C4-2B (cell line): ENCODE results near the gene RNU6-9.

Experiments
- ZFX ChIP-seq: fragments of 450-650 bp; IDR thresholded peaks from 2 replicates; pipeline ENCODE4 v1.6.1; 2017
- TF ChIP-seq, protein P1 (sequence below): fragments of 450-650 bp; conservative IDR thresholded peaks from 2 replicates; pipeline ENCODE4 v1.5.1; 2017; ENCODE audit warnings: mild to moderate bottlenecking

DNA sequence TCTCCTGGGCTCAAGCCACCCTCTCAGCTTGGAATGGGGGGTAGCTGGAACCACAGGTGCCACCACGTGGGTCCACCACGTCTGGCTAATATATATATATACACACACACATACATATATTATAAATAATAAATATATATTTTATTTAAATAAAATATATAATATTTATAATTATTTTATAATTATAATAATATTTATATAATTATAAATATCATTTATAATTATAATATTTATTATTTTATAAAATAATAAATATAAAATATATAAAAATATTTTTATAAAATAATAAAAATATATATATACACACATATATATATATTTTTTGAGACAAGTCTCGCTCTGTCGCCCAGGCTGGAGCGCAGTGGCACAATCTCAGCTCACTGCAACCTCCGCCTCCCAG is 38.7 kb upstream of the RNU6-9 start:
- TF ChIP-seq, protein P1, sequence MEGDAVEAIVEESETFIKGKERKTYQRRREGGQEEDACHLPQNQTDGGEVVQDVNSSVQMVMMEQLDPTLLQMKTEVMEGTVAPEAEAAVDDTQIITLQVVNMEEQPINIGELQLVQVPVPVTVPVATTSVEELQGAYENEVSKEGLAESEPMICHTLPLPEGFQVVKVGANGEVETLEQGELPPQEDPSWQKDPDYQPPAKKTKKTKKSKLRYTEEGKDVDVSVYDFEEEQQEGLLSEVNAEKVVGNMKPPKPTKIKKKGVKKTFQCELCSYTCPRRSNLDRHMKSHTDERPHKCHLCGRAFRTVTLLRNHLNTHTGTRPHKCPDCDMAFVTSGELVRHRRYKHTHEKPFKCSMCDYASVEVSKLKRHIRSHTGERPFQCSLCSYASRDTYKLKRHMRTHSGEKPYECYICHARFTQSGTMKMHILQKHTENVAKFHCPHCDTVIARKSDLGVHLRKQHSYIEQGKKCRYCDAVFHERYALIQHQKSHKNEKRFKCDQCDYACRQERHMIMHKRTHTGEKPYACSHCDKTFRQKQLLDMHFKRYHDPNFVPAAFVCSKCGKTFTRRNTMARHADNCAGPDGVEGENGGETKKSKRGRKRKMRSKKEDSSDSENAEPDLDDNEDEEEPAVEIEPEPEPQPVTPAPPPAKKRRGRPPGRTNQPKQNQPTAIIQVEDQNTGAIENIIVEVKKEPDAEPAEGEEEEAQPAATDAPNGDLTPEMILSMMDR, result no peak
- TF ChIP-seq ZFX, result no peak
